Measurements from ENCODE around the gene ACOX3. TPM values are rescaled to one million over a fixed set of nuclear protein-coding genes. Genes with fewer than 3 reads are reported as not detected.
A peak's percentile ranks its signal among the peaks of the same experiment; 100 is the strongest.
"Not testable (repeated sequence)": the region's sequence is repeated elsewhere in the genome, so short reads cannot be mapped to it uniquely, and the experiment has no call there.

The ACOX3 gene
- total RNA-seq, 4 donors from 2014 or later, result 32.0 to 77.2 (median 43.8) TPM

GRCh38 chr4:8343262-8343966, 97.1 kb downstream of the ACOX3 start:
- H3K9me3 ChIP-seq, result no peaks in the 10 kb centered on the region
- peak overlapping the region; percentile 49 to 57 (median 50) for H3K27ac ChIP-seq (replicated peaks in 1 of 4)
- H3K4me3 ChIP-seq, result no peak overlapping the region
- 76% methylated on average over 14 of the region's 28 CpGs for WGBS
- TF ChIP-seq POLR2A (IDR thresholded peaks at IDR 0.05; ENCODE audit: low read depth) (no peak), EP300 (IDR thresholded peaks at IDR 0.05) (no peak), CTCF (IDR thresholded peaks at IDR 0.05) (no peak), POLR2AphosphoS5 (IDR thresholded peaks at IDR 0.05) (no peak)
- intact Hi-C loops (cut with DNase I), result no loop called here
- H3K36me3 ChIP-seq, result no peaks in the 10 kb centered on the region
- no peaks in the 10 kb centered on the region for H3K27me3 ChIP-seq
- H3K4me1 ChIP-seq, result peaks cover 36 to 45% (median 40%) of the 10 kb centered on the region in 4 donors
- no peak for DNase-seq (ENCODE audit: extremely low spot score)

GRCh38 chr4:8342651-8343261, 97.8 kb downstream of the ACOX3 start:
- no peak for TF ChIP-seq POLR2AphosphoS5 (IDR thresholded peaks at IDR 0.05)
- no peak for TF ChIP-seq CTCF (IDR thresholded peaks at IDR 0.05)
- TF ChIP-seq POLR2A (IDR thresholded peaks at IDR 0.05; ENCODE audit: low read depth), result no peak
- no peak for TF ChIP-seq EP300 (IDR thresholded peaks at IDR 0.05)
- no peak for DNase-seq (ENCODE audit: extremely low spot score)
- peaks cover 36 to 45% (median 40%) of the 10 kb centered on the region in 4 donors for H3K4me1 ChIP-seq
- H3K27ac ChIP-seq (replicated peaks in 1 of 4), result peak overlapping the region; percentile 49 to 57 (median 50)
- 84% methylated on average over 14 of the region's 16 CpGs for WGBS
- no peaks in the 10 kb centered on the region for H3K9me3 ChIP-seq
- H3K36me3 ChIP-seq, result no peaks in the 10 kb centered on the region
- intact Hi-C loops (cut with DNase I), result no loop called here
- no peaks in the 10 kb centered on the region for H3K27me3 ChIP-seq
- H3K4me3 ChIP-seq, result no peak overlapping the region

GRCh38 chr4:8341691-8342090, 98.8 kb downstream of the ACOX3 start:
- WGBS, result 78% methylated on average over 9 of the region's 10 CpGs
- intact Hi-C loops (cut with DNase I), result no loop called here
- no peak overlapping the region for H3K4me3 ChIP-seq
- no peaks in the 10 kb centered on the region for H3K27me3 ChIP-seq
- peak overlapping the region; percentile 67 to 72 (median 69) for H3K27ac ChIP-seq (replicated peaks in 1 of 4)
- peaks cover 32 to 45% (median 38%) of the 10 kb centered on the region in 4 donors for H3K4me1 ChIP-seq
- DNase-seq (ENCODE audit: extremely low spot score), result no peak
- no peaks in the 10 kb centered on the region for H3K9me3 ChIP-seq
- no peaks in the 10 kb centered on the region for H3K36me3 ChIP-seq
- TF ChIP-seq POLR2AphosphoS5 (IDR thresholded peaks at IDR 0.05) (peak in 1 of 2 donors; percentile 5), CTCF (IDR thresholded peaks at IDR 0.05) (no peak)

- WGBS, result 84% methylated on average over 7 of the region's 7 CpGs
- DNase-seq (ENCODE audit: extremely low spot score); intact Hi-C loops (cut with DNase I); H3K9me3 ChIP-seq; H3K4me3 ChIP-seq; H3K36me3 ChIP-seq; H3K27me3 ChIP-seq: not testable (repeated sequence)
- Histone ChIP-seq H3K4me1 (peaks cover 30 to 45% (median 38%) of the 10 kb centered on the region in 4 donors), H3K27ac (replicated peaks in 1 of 4) (peak overlapping the region; percentile 67 to 72 (median 69))
Measured at GRCh38 chr4:8341281-8341680, 99.2 kb downstream of the ACOX3 start.

GRCh38 chr4:8340781-8341241, 99.7 kb downstream of the ACOX3 start:
- no peaks in the 10 kb centered on the region for H3K27me3 ChIP-seq
- 56% methylated on average over 5 of the region's 8 CpGs for WGBS
- peak; percentile 31 to 81 for TF ChIP-seq POLR2AphosphoS5 (IDR thresholded peaks at IDR 0.05)
- no peak for TF ChIP-seq CTCF (IDR thresholded peaks at IDR 0.05)
- TF ChIP-seq EP300 (IDR thresholded peaks at IDR 0.05), result no peak
- TF ChIP-seq POLR2A (IDR thresholded peaks at IDR 0.05; ENCODE audit: low read depth), result no peak
- no peak overlapping the region for H3K4me3 ChIP-seq
- H3K27ac ChIP-seq (replicated peaks in 1 of 4), result peak overlapping the region; percentile 67 to 72 (median 69)
- intact Hi-C loops (cut with DNase I), result no loop called here
- peaks cover 0 to 3% (median 0%) of the 10 kb centered on the region in 4 donors for H3K9me3 ChIP-seq
- peaks cover 30 to 45% (median 38%) of the 10 kb centered on the region in 4 donors for H3K4me1 ChIP-seq
- DNase-seq (ENCODE audit: extremely low spot score), result no peak
- H3K36me3 ChIP-seq, result no peaks in the 10 kb centered on the region

Measured in esophagus muscularis mucosa (tissue), 4 donors.